Stimulated activated naive CD8-positive, alpha-beta T cell treated with anti-CD3 and anti-CD28 coated beads, Interleukin-15, amount 100 ng/mL, for 72 hours (primary cell): Measurements from ENCODE around the gene NKD1.

Experiments
- ATAC-seq: fragments of 150-1000 bp; cut with Tn5 transposase; 2 replicates; pipeline ENCODE4 v1.10.0; 2021; ENCODE audit warnings: mild to moderate bottlenecking, moderate library complexity
- DNase-seq, 2 donors: peaks; one replicate each; pipeline ENCODE4 v3.0.0; 2021 to 2022
- H3K27ac Mint-ChIP-seq, 2 donors: one replicate each; pipeline ENCODE4 v1.8.0; 2022; ENCODE audit warnings: mild to moderate bottlenecking in 2 of 2, mixed read lengths in 2 of 2, moderate library complexity in 2 of 2
- H3K27me3 Mint-ChIP-seq: one replicate; pipeline ENCODE4 v1.8.0; 2022; ENCODE audit warnings: mixed read lengths
- H3K4me1 Mint-ChIP-seq: one replicate; pipeline ENCODE4 v1.8.0; 2022; ENCODE audit warnings: mild to moderate bottlenecking, mixed read lengths
- H3K4me3 Mint-ChIP-seq, 2 donors: one replicate each; pipeline ENCODE4 v1.8.0; 2022; ENCODE audit warnings: mild to moderate bottlenecking in 2 of 2, mixed read lengths in 2 of 2, moderate library complexity in 1 of 2
- H3K9me3 Mint-ChIP-seq, 2 donors: one replicate each; pipeline ENCODE4 v1.8.0; 2022; ENCODE audit warnings: mixed read lengths in 2 of 2

Gene NKD1

GRCh38 chr16:50591800-50592771 lies 43.9 kb downstream of the NKD1 start:
- Mint-ChIP-seq H3K9me3 (no peaks in the 10 kb centered on the region), H3K27ac (peak overlapping the region in 1 of 2 donors; percentile 78), H3K4me3 (no peak overlapping the region)

GRCh38 chr16:50592996-50593395 lies 44.8 kb downstream of the NKD1 start:
- Mint-ChIP-seq H3K4me3 (no peak overlapping the region), H3K27me3 (no peaks in the 10 kb centered on the region), H3K9me3 (no peaks in the 10 kb centered on the region), H3K27ac (peak overlapping the region in 1 of 2 donors; percentile 21), H3K4me1 (peaks cover 57% of the 10 kb centered on the region)
- ATAC-seq (no peak), DNase-seq (no peak)

More at GRCh38 chr16:50591800-50592771, 43.9 kb downstream of the NKD1 start:
- H3K4me1 Mint-ChIP-seq, result peaks cover 57% of the 10 kb centered on the region
- ATAC-seq, result no peak
- no peak for DNase-seq
- H3K27me3 Mint-ChIP-seq, result no peaks in the 10 kb centered on the region

GRCh38 chr16:50593410-50594150 lies 45.4 kb downstream of the NKD1 start:
- ATAC-seq (no peak), DNase-seq (no peak)
- no peak overlapping the region for H3K4me3 Mint-ChIP-seq
- no peaks in the 10 kb centered on the region for H3K9me3 Mint-ChIP-seq
- no peaks in the 10 kb centered on the region for H3K27me3 Mint-ChIP-seq
- H3K4me1 Mint-ChIP-seq, result peaks cover 54% of the 10 kb centered on the region
- no peak overlapping the region for H3K27ac Mint-ChIP-seq

GRCh38 chr16:50594308-50595260 lies 46.4 kb downstream of the NKD1 start:
- no peaks in the 10 kb centered on the region for H3K9me3 Mint-ChIP-seq
- no peak for DNase-seq
- no peaks in the 10 kb centered on the region for H3K27me3 Mint-ChIP-seq
- no peak overlapping the region for H3K4me3 Mint-ChIP-seq
- ATAC-seq, result no peak
- peaks cover 44% of the 10 kb centered on the region for H3K4me1 Mint-ChIP-seq
- peak overlapping the region in 1 of 2 donors; percentile 22 for H3K27ac Mint-ChIP-seq

- ATAC-seq (no peak), DNase-seq (no peak)
- Mint-ChIP-seq H3K27ac (no peak overlapping the region), H3K9me3 (no peaks in the 10 kb centered on the region), H3K27me3 (no peaks in the 10 kb centered on the region), H3K4me3 (no peak overlapping the region), H3K4me1 (peaks cover 37% of the 10 kb centered on the region)
Measured at GRCh38 chr16:50595859-50596258, 47.7 kb downstream of the NKD1 start.

- no peak for ATAC-seq
- Mint-ChIP-seq H3K4me1 (peaks cover 34% of the 10 kb centered on the region), H3K27ac (no peak overlapping the region), H3K9me3 (no peaks in the 10 kb centered on the region), H3K27me3 (no peaks in the 10 kb centered on the region), H3K4me3 (no peak overlapping the region)
- DNase-seq, result no peak
Measured at GRCh38 chr16:50596762-50597450, 48.7 kb downstream of the NKD1 start.

GRCh38 chr16:50597563-50598255 lies 49.5 kb downstream of the NKD1 start:
- Mint-ChIP-seq H3K27me3 (no peaks in the 10 kb centered on the region), H3K4me3 (no peak overlapping the region), H3K9me3 (no peaks in the 10 kb centered on the region), H3K27ac (peak overlapping the region in 1 of 2 donors; percentile 22), H3K4me1 (peaks cover 34% of the 10 kb centered on the region)
- ATAC-seq (no peak), DNase-seq (no peak)

GRCh38 chr16:50598256-50598894 lies 50.2 kb downstream of the NKD1 start:
- Mint-ChIP-seq H3K27me3 (no peaks in the 10 kb centered on the region), H3K4me3 (no peak overlapping the region), H3K27ac (no peak overlapping the region), H3K4me1 (peaks cover 40% of the 10 kb centered on the region), H3K9me3 (no peaks in the 10 kb centered on the region)
- ATAC-seq (no peak), DNase-seq (no peak)

- peaks cover 46% of the 10 kb centered on the region for H3K4me1 Mint-ChIP-seq
- ATAC-seq, result no peak
- H3K27ac Mint-ChIP-seq, result peak overlapping the region in 1 of 2 donors; percentile 40
- no peak overlapping the region for H3K4me3 Mint-ChIP-seq
- H3K27me3 Mint-ChIP-seq, result no peaks in the 10 kb centered on the region
- no peaks in the 10 kb centered on the region for H3K9me3 Mint-ChIP-seq
- no peak for DNase-seq
Measured at GRCh38 chr16:50598936-50599361, 50.8 kb downstream of the NKD1 start.

- H3K4me1 Mint-ChIP-seq, result peaks cover 46% of the 10 kb centered on the region
- no peak overlapping the region for H3K4me3 Mint-ChIP-seq
- no peaks in the 10 kb centered on the region for H3K27me3 Mint-ChIP-seq
- DNase-seq (no peak), ATAC-seq (no peak)
- no peaks in the 10 kb centered on the region for H3K9me3 Mint-ChIP-seq
- H3K27ac Mint-ChIP-seq, result no peak overlapping the region
Measured at GRCh38 chr16:50599494-50599893, 51.3 kb downstream of the NKD1 start.

- ATAC-seq (no peak), DNase-seq (no peak)
- no peaks in the 10 kb centered on the region for H3K9me3 Mint-ChIP-seq
- no peak overlapping the region for H3K27ac Mint-ChIP-seq
- peaks cover 34% of the 10 kb centered on the region for H3K4me1 Mint-ChIP-seq
- no peaks in the 10 kb centered on the region for H3K27me3 Mint-ChIP-seq
- no peak overlapping the region for H3K4me3 Mint-ChIP-seq
Measured at GRCh38 chr16:50600582-50601283, 52.5 kb downstream of the NKD1 start.

- Mint-ChIP-seq H3K4me1 (peaks cover 32% of the 10 kb centered on the region), H3K27me3 (no peaks in the 10 kb centered on the region), H3K4me3 (no peak overlapping the region), H3K9me3 (no peaks in the 10 kb centered on the region), H3K27ac (no peak overlapping the region)
- ATAC-seq, result no peak
- DNase-seq, result no peak
Measured at GRCh38 chr16:50601341-50601740, 53.1 kb downstream of the NKD1 start.

- ATAC-seq, result no peak
- Mint-ChIP-seq H3K4me3 (no peak overlapping the region), H3K27me3 (no peaks in the 10 kb centered on the region)
Measured at GRCh38 chr16:50602126-50602525, 53.9 kb downstream of the NKD1 start.

More at GRCh38 chr16:50602126-50602525, 53.9 kb downstream of the NKD1 start:
- H3K27ac Mint-ChIP-seq, result peak overlapping the region in 1 of 2 donors; percentile 89
- no peak for DNase-seq
- peaks cover 32% of the 10 kb centered on the region for H3K4me1 Mint-ChIP-seq
- H3K9me3 Mint-ChIP-seq, result no peaks in the 10 kb centered on the region
